Left kidney (tissue), 2 donors: ENCODE data around the gene ZNF343. TPM values are rescaled to one million over a fixed set of nuclear protein-coding genes. Genes with fewer than 3 reads are reported as not detected.
A peak's percentile ranks its signal among the peaks of the same experiment; 100 is the strongest.

Source experiments
- DNase-seq: peaks from one replicate; pipeline ENCODE4 v3.0.0-alpha.2; 2013
- polyA plus RNA-seq: library from polyadenylated mRNA; unstranded; fragments of 120-200 nt; gene quantifications from one replicate; pipeline ENCODE4 v1.2.1, GENCODE V29; 2013; ENCODE audit not compliant: insufficient read length

ZNF343 gene
- polyA plus RNA-seq, 1 donor = 19.6 TPM

DNA sequence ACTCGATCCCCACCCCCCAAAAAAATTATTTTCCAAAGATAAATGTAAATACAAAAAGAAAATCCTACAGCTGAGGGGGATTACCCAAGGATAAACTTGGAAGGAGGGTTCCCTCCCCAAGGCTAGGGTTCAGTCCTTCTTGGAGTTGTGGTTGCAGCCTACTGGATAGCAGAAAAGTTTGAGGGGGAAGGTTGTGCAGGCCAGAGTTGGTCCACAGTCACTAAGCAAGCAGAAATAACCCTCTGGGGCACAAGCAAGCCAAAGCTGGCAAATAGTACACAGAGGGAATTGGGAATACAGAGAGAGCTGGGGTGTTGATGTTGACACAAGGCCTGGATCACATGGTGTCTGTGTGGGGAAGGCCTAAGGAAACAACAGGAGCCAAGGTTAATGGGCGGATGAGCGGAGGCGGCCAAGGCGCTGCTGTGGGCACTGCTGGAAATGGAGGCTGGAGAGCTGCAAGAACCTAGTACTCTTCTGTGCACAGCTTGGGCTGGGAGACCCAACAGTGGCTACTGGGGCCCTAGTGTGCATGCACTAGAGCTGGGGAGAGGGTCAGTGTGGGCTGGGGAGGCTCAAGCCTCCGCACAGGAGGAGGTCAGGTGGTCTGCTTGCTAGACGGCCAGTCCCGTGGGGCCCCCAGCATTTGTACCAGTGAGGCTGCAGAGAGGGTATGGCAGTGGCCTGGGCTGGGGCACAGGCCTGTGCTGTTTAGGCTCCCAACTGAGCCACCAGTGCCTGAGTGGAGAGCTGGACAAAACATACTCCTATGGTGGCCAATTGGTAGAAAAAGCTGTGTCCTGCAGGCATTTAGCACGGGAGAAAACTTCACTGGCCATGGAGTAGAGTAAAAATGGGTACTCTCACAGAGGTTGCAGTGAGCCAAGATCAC is 32.6 kb downstream of the ZNF343 start:
- no peak for DNase-seq

DNA sequence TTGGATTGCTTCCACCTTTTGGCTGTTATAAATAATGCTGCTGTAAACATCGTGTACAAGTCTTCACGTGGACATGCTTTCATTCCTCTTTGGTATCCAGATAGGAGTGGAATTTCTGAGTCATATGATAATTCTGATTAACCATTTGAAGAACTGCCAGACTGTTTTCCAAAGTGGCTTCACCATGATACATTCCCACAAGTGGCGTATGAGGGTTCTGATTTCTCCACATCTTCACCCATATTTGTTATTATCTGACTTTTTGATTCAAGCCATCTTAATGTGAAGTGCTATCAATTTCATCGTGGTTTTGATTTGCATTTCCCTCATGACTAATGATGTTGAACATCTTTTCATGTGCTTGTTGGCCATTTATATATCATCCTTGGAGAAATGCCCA is 35.2 kb downstream of the ZNF343 start:
- DNase-seq = no peak

DNA sequence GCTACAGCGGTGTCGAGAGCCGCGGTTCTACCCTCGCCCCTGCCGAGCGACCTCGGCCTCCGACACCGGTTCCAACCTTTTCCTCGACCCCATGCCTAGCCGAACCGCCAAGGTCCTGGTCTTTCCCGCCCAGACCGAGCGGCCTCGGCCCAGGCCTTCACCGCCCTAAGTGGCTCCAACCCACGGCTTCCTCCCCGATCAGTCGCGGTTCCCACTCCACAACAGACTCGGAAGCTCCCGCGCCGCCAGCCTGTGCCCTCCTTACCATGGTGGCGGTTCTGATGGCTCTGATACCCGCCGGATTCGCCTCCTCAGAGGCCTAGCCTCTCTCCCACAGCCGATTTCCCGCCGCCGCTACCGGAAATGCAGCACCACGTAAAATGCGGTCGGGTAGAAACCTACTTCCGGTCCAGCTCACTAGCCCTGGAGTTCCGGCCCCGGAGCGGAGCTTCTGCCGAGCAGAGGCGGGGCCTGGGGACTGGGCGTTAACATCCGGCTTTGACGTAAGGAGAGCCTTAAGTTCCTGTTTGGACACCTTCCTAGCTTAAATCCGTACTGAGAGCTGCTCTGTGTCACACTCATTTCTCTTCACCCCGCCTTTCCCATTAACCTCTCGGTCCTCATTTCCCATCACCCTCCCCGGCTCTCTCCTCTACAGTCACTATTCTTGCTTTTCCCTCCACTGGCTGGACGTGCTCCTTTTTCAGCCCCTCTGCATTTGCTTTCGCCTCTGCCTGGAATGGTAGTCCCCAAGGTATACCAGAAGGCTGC is 38.1 kb downstream of the ZNF343 start, which contains the start of gene SNRPB:
SNRPB (minus strand) TSS at position 367 of the 771 bp plus-strand sequence; CDS start at position 268, 99 bp downstream.
- DNase-seq = peak; percentile 97

DNA sequence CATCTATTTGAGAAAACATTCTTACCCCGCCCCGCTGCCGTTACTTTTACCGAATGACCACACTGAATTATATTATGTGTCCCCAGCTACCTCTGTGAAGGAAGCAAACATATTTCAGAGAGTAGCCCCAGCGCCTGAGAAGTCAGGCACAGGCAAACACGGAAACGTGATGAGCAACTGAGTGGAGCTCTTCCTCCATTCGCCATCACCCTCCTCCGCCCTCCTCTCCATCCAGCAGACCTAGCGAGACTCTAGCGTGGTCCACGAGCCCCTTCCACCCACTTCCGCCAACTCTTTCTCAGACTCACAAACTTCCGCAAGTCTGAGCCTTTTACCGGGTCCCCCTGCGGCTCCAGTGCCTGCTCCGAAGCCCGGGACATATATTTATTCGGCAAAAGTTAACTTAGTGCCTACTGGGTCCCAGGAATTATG is 38.7 kb downstream of the ZNF343 start:
- DNase-seq = peak; percentile 30

DNA sequence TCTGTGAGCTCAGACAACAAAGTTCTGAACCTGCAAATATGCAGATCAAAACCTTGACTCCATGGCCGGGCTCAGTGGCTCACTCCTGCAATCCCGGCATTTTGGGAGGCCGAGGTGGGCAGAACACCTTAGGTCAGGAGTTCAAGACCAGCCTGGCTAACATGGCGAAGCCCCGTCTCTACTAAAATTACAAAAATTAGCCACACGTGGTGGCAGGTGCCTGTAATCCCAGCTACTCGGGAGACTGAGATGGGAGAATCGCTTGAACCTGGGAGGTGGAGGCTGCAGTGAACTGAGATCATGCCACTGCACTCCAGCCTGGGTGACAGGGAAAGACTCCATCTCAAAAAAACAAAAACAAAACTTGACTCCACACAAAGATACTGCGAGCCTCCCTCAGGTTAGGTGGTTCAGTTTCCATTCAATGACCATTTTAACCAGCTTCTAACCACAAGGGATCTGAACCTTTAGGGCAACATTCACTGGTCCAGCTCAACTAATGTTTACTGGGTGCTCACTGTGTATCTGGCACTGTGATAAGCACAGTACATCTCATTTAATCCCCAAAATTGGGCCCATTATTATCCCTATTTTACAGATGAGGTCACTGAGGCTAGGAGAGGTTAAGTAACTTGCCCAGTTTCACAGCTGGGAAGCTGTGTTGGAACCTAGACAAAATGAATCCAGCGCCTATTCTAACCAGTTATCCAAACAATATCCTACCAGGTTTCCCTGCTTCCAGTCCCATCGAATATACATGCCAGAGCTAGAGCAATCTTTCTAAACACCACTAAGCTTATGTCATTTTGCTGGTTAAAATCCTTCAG is 39.9 kb downstream of the ZNF343 start:
- no peak for DNase-seq

DNA sequence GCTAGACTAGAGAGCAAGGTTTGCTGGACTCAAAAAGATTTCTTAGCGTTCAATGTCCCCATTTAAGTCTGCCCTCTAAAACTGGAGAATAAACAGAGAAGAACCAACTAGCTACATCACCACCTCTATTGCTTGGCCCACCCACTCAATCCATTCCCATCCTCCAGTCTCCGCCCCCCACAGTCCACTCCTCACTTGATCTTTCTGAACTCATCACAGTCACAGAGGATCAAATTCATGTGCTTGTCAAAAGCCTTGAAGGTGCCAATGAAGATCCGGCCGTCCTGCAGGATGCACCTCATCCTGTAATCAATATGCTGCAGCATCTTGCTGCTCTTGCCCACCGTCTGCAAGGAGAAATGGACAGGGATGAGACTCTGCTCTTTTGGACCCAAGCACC is 41.3 kb downstream of the ZNF343 start:
- no peak for DNase-seq

DNA sequence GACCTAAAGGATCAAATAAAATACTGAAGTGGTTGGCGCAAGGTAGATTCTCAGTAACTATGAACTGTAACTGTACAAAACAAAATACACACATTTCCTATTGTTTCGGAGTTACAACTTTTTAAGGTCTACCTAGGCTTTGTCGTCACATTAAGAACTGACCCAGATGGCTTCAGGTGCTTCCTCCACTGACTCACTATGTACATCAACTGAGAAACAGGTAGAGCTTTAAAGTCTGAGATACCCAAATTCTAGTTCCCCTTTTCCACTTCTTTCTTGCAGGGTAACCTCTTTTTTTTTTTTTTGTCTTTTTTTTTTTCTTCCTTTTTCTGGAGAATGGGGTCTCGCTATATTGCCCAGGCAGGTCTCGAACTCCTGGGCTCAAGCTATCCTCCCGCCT is 43.6 kb downstream of the ZNF343 start:
- DNase-seq = no peak

DNA sequence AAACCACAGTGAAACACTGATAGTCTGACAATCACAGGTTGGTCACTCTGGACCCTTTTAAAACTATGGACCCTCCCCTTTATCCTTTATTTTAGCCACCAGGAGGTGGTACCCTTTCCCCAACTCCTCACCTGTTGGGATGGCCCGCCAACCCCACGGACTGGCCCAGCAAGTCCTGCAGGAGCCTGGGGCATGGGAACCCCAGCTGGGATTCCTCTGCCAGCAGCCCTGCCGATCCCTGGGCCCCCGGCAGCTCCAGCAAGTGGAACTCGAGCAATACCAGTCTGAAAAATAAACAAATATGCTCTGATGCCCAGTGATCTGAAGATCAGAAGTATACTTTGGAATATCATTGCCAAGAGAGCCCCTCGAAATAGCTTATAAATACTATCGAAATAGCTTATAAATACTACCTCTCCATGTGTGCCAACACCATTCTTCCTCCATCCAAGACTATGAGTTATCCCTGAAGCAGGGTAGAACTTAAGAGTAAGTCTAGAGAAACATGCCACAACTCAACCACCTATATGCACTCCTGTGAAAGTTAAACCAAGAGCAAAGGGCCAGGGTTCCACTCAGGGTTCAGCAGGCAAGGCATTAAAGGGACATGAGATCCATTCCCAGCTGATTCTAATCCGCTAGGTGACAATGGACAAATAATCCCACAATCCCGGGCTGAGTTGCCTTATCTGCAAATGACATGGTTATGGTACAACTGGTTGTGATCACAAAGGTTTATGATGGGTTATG is 44.9 kb downstream of the ZNF343 start:
- no peak for DNase-seq

DNA sequence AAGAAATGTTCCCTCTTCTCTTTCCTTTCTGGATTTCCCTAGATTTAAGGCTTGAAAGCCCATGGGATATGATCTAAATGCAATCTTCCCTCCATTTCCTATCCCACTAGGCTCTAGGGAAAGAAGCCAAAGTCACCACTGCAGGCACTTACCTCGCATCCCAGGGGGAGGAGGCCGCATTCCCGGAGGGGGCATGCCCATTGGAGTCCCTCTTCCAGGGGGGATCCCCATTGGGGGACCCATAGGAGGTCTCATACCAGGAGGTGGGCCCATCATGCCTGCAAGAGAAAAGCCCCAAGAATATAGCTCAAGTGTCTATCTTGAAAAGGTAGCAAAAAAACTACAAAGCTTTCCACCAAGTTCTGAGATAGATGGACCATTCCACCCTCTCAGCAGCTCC is 46.2 kb downstream of the ZNF343 start:
- DNase-seq = no peak

DNA sequence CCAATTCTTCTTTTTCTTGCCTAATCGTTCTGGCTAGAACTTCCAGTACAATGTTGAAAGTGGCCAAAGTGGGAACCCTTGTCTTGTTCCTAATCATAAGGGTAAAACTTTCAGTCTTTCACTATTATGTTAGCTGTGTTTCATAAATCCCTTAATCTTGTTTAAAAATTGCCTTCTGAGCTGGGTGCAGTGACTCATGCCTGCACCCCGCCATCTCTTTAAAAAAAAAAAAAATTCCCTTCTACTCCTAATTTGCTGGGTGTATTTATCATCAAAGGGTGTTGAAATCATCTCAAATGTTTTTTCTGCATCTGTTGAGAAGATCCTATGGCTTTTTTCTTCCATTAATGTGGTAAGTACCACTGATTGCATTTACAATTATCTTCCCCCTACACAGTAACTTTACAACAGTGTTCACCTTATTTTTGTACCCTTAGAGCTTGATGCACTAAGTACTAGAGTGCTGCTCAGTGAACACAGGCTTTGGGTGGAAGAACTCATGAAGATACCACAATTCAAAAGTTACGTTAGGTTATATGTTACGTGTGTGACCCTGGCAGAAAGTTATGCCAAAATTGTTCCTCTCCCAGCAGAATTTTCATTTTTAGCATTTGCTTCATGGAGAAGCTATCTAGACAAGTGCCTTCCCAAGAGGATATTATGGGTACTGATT is 47.8 kb downstream of the ZNF343 start:
- no peak for DNase-seq

DNA sequence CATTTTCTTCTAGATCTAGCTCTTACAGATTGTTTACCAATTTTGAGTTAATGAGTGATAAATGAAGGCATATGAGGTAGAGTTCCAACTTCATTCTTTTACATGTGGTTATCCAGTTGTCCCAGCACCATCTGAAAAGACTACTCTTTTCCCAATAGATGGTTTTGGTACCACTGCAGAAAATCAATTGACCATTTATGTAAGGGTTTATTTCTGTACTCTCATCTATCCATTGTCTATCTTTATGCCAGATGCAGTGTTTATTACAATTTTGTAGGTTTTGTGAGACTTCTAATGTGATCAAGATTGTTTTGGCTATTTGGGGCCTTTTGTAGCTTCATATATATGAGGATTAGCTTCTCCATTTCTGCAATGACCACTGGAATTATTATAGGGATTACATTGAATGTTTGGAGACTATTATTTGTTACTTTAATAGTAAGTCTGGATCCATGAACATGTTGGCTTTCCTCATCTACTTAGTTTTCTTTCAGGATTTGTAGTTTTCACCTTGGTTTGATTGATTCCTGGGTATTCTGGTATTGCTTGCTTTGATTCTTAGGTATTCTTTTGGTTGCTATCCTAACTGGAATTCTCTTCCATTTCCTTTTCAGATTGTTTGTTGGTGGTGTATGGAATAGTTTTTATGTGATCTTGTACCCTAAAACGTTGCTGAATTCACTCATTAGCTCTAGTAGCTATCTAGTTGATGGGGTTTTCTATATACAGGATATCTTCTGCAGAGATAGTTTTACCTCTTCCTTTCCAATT is 48.5 kb downstream of the ZNF343 start:
- DNase-seq = no peak

DNA sequence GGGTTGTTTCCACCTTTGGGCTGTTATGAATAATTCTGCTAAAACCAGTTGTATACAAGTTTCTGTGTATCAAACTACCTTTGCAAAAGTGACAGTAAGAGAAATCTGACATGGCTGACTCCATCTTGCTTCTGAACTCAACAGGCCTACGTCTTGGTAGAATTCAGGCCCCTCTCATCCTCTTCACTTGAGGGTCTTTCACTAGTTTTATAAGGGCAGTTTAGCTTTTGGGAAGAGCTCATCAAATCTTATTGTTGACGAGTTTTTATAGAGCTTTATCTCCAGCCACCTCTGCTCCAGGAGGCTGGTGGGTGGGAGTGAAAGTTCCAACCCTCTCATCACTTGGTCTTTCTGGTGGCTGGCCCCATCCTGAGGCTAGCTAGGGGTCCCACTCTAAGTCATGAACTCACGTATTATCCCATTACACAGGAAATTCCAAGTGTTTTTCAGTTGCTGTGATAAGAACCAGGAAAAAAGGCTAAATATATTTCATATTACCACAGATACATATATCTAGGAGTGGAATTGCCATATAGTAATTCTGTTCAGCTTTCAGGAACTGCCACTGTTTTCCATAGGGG is 49.7 kb downstream of the ZNF343 start:
- DNase-seq = no peak

DNA sequence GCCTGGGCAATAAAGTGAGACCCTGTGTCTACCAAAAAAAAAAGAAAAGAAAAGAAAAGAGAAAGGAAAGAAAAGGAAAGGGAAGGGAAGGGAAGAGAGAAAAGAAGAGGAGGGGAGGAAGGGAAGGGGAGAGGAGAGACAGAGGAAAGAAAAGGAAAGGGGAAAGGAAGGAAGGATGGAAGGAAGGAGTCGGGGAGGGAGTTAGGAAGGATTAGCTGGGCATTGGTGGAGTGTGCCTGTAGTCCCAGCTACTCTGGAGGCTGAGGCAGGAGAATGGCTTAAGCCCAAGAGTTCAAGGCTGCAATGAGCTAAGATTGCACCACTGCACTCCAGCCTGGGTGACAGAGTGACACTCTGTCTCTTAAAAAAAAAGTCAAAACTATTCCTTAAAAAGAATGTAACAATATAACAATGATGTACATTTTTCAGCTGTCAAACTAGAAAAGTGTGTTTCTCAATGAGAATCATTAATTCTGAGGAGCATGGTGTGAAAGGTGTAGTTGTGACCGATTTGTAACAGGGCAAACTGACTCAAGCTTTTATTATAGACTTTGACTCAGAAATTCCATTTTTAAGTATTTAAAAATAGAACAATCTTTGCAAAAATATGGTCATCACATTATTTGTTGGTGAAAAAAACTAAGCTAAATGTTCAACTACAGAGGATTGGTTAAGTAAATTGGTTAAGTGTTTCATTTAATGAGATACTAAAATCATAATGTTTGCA is 52.8 kb downstream of the ZNF343 start:
- no peak for DNase-seq

DNA sequence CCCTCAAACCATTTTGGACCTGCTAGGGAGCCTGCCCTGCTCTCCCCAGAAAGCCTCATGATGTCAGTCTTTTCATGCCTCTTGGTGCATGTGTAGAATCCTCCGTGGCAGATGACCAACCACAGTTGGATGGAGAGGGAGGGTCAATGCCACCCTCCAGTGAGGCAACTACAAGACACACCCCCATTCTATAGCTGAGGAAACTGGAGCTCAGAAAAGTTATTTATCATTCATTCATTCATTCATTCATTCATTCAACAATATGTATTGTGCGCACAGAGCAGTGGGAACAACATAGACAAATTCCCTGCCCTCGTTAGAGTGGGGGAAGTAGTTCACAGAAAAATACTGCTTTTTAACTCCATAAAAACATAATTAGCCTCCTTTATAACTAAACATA is 54.9 kb downstream of the ZNF343 start:
- no peak for DNase-seq

DNA sequence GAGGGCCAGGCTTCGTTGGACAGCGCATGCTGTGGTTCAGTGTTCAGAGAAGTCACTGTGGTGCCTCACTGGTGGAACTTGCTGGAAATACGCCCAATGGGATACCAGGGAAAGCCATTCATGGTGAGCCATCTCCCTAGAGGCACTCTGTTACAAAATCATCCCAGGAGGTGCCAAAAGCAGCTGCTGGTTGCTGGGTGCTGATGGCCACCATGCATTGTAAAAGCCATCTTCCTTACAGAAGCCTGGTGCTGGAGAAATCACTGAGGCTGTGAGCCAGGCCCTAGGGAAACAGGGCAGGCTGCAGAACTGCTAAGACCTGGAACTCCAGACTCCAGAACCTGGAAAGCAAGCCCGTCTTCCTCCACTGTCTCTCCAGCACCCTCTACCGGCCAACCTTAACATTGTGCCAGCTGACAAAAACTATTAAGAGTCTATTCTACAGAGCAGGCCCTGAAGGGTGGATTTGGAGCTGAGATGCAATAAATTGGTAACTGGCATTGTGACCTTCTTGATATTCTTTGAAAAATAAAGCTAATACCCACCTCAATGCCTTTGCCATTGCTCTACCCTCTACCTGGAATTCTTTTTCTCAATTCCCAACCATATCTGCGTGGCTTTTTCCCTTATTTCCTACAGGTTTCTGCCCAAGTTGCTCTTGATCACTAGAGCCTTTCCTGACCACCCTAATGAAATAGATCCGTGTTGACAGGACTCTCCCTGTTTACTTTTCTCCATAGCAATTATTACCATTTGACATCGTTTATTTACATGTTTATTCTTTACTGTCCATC is 56.6 kb downstream of the ZNF343 start:
- peak; percentile 69 for DNase-seq

DNA sequence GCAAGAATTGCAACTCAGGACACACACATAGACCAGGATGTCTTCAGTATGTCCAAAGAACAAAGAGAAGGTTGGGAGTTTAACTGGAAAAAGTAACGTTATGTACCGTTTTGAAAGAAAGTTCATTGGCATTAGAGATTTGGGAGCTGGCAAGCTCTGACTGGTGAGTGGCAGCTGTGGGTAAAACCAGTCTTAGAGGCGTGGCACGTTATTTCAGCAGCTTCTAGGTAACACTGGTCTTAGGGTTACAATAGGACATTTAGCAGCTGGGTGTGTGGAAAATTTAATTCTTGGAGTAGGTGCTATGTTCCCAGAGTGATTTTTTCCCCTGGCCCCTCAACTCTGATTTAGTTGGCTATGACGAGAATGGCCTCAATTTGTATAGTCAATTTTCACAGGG is 57.3 kb downstream of the ZNF343 start:
- DNase-seq = no peak

DNA sequence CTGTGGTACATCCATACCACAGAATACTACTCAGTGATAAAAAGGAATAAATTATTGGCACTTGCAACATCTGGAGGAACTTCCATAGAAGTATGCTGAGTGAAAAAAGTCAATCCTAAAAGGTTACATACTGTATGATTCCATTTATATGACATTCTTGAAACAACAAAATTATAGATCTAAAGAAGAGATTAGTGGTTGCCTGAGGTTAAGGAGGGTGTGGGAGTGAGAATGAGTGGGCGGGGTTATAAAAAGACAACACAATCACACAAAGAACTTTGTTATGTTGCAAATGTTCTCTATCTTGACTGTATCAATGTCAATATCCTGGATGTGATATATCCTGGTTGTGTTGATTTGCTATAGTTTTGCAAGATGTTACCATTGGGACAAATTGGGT is 59.3 kb downstream of the ZNF343 start:
- DNase-seq = no peak

DNA sequence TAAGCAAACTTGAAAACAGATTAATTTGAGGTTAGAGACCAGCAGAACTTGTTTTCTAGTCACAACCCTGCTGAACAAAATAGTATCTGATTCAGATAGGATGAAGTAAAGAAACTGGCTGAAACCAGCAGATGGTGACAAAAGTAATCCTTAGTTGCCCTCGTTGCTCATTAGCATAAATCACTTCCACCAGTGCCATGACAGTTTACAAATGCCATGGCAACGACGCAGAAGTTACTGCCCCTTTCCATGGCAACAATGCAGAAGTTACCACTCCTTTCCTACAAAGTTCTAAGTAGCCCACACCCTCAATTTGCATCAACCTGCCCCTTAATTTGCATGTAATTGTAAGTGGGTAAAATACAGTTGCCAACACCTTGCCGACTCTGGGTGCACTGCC is 61.9 kb downstream of the ZNF343 start:
- DNase-seq = no peak
